NCI-H1436 treated with DMSO at 0.1 percent for 48 hours (cell line): ENCODE results near the gene DACT3.
"Not testable (repeated sequence)": the region's sequence is repeated elsewhere in the genome, so short reads cannot be mapped to it uniquely, and the experiment has no call there.

Experiments used
- DNase-seq: peaks from one replicate; lab custom pipeline; 2025; lab: John Stamatoyannopoulos, UW

Gene DACT3

DNA sequence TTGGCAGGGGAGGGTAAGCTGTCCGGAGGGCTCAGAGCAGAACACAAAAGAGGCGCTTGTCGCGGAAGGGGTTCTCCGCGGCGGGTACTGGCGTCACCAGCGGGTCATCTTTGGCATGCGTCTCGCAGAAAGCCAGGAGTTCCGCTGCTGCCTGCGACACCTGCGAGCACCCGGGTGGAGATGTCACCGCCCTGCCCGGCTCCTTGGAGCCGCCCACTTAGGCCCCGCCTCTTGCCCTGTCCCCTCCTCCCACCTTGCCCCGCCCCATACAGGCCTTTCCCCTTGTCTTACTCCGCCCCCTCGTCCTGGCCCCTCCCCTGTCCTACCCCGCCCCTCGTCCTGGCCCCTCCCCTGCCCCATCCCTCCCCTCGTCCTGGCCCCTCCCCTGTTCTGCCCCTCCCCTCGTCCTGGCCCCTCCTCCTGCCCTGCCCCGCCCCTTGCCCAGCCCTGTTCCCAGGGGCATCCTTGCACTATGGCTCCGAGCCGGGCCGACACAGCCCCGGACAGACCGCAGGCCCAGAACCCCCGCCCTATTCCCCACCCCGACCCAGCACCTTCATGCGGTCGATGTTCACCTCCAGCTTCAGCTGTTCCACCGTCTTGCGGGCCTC lies 26.8 kb downstream of the DACT3 start:
- no peak for DNase-seq

DNA sequence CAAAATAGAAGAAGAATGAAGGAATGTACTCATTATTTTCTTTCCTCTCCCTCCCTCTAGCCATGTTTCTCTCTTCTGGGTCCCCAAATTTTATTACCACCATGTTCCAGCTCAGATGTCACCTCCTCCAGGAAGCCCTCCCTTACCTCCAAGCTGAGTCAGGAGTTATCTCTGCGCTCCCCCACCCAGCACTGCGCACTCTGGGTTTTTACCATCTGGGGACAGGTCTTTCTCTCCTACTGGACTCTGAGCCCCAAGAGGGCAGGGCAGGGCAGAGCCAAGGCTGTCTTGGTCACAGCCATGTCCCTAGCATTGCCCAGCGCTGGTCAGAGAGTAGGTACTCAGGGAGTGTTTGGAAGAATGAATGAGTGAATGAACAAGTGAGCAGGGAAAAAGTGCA lies 27.9 kb downstream of the DACT3 start:
- DNase-seq: no peak

DNA sequence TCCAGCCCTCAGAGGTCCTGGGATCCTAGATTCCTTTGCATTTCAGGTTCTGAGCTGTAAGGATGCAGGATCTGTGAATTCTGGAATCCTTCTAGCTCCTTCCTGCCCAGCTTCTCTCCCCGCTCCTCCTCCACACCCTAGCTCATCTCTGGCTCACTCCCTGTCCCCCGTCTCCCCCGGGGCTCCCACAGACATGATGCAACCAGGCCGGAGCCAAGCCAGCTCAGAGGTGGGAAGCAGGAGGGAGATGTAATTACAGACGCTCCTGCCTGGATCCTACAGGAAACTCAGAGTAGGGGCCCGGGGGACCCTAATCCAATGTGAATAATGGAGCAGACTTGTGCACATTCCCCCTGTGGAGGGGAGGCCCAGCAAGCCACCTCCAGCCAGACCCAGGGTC lies 29.5 kb downstream of the DACT3 start:
- DNase-seq: no peak

DNA sequence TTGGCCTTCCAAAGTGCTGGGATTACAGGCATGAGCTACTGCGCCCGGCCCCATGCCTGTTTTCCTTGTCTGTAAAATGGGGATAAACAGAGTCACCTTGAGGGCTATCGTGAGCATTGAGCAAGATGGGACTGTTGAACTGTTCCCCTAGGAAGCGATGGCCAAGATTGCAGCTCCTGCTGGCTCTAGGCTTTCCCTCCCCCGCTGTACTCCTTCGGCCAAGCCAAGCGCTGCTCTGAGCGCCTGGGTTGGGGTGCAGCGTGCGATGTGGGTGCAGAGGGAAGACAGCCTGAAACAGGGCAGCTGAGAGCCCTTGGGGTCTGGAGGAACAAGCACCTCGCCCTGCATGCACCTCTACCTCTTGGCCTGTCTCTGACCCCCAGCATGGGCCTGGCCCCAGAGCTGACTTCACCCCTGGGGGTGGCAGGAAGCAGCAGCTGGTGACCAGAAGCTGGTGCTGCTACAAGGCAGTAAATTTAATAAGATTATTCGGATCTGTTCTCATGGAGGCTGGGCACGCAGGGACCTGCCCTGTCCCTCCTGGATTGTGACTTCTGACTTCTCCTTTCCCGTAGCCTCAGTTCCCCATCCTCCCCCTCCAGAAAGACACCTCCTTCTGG lies 30.3 kb downstream of the DACT3 start:
- no peak for DNase-seq

DNA sequence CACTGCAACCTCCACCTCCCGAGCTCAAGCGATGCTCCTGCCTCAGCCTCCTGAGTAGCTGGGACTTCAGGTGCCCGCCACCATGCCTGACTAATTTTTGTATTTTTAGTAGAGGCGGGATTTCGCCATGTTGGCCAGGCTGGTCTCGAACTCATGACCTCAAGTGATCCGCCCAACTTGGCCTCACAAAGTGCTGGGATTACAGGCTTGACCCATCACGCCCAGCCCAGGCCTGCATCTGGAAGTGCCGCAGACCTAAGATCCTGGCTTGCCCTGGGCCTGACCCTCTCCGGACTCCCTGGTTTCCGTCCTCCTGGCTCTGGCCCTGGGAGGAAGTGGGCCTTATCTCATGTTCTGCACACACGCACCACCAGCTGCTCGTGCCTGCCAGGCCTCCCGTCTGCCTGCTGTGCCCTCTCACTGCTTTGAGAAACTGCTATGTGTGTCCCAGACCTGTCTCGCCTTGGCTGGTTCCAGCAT lies 31.4 kb downstream of the DACT3 start:
- no peak for DNase-seq

DNA sequence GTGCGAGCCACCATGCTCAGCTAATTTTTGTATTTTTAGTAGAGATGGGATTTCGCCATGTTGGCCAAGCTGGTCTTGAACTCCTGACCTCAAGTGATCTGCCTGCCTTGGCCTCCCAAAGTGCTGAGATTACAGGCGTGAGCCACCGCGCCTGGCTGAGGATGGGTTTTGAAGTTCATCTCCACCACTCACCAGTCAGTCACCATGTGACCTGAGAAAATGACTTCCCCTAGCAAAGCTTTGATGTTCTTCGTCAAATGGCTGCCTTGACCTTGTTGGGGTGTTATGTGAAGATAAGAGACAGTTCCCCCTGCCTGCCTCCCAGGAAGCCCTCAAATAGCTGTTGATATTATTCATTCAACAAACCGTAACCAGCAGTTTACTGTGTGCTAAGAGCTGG lies 32.0 kb downstream of the DACT3 start:
- not testable (repeated sequence) for DNase-seq

DNA sequence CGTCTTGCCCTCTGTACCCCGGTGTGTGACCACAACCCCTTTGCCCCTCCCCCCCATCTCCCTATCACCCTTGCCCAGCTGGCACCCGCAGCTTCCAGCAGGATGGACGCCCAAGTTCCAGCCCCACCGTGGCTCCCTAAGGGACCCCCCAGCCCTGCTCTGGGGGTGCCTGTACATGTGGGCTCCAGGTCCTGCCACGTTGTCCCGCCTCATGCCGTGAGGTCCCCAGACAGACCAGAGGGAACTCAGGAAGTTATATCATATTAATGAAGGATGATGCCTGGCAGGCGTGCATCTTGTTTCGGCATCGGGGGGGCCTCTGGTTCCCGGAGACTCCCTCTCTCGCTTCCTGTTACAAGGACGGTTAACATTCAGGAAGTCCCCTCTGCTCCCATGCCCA lies 34.5 kb downstream of the DACT3 start:
- no peak for DNase-seq

DNA sequence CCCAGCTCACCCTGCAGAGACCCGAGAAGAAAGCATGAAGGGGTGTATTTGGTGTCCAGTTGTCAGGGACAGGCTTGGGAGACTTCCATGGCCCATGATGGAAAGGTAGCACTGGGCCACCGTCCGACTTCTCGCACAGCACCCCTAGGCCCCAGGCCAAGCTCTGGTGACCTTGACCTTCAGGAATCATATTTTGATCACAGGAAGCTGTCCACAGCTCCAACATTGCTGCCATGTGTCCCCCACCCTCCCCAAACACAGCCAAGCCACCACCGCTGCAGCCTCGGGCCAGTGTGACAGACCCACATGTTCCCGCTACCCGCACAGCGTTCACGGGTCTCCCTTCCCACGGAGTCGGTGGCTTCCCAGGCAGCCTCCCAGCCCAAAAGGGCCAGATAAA lies 35.3 kb downstream of the DACT3 start:
- no peak for DNase-seq

DNA sequence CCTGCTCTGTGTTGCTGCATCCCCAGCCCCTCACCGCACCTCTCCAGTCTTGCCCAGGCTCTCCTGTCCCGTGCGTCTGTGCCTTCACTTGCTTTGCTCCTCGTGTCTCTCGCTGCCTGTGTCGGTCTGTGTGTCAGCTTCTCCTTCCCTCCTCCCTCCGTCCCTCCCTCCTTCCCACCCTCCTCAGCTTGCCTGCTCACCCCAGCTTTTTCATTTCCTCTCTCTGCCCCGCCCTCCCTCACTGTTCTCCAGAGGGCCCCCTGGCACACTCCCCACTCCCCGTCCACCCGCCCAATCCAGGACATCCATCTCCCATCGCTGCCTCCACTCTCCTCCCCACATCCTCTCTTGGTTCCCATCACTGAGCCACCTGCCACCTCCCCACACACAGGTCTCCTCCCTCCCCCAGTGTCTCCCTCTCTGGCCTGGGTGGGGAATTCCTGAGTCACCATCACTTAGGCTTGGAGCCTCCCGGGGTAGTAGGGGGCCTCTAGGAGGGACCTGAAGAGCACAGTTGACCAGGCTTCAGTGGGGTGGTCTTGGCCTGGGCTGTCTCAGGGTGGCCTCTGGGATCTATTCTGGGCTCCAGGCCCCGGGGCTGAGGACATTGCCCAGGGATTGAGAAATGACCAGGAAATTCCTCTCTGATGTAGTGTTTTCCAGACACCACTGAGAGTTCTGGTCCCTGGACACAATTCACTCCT lies 35.9 kb downstream of the DACT3 start, which contains the start of gene PTGIR:
PTGIR (minus strand) TSS at position 132 of the 704 bp plus-strand sequence. CDS start 864 bp downstream, outside the sequence.
- DNase-seq: no peak

DNA sequence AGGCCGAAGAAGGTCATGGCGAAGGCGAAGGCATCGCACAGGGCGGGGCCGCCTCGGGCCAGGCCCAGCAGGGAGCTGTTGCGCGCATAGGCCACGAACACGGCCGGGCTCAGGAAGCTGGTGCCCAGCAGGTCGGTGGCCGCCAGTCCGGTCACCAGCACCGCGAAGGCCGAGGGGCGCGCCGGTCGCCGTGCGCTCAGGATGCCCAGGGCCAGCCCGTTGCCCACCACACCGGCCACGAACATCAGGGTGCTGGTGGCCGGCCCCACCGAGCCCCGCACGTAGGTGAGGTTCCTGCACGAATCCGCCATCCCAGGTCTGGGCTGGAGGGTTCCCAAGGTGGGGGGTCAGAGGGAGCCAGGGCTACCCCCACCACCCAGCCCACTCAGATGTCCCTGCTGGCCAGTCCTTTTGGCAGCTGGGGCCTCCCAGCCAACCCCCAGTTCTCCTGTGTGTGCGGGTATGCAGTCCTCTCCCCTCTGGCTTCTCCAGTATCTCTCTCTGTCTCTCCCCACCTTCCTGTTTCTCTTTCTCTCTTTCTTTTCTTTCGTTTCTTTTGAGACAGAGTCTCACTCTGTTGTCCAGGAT lies 37.0 kb downstream of the DACT3 start:
- DNase-seq: no peak

DNA sequence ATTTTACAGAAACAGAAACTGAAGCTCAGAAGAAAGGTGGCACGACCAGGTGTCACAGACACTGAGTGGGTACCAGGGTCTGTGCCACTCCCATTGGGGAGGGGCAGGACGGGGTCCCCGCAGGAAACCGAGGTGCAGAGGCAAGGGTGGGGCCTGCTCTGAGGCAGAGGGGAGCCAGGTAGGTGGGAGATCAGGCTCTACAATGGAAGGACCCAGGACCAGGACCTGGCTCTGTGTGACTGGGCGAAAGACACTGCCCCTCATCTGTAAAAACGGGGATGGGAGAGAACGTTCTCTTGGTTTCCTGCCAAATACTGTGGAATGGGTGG lies 38.9 kb downstream of the DACT3 start:
- no peak for DNase-seq

DNA sequence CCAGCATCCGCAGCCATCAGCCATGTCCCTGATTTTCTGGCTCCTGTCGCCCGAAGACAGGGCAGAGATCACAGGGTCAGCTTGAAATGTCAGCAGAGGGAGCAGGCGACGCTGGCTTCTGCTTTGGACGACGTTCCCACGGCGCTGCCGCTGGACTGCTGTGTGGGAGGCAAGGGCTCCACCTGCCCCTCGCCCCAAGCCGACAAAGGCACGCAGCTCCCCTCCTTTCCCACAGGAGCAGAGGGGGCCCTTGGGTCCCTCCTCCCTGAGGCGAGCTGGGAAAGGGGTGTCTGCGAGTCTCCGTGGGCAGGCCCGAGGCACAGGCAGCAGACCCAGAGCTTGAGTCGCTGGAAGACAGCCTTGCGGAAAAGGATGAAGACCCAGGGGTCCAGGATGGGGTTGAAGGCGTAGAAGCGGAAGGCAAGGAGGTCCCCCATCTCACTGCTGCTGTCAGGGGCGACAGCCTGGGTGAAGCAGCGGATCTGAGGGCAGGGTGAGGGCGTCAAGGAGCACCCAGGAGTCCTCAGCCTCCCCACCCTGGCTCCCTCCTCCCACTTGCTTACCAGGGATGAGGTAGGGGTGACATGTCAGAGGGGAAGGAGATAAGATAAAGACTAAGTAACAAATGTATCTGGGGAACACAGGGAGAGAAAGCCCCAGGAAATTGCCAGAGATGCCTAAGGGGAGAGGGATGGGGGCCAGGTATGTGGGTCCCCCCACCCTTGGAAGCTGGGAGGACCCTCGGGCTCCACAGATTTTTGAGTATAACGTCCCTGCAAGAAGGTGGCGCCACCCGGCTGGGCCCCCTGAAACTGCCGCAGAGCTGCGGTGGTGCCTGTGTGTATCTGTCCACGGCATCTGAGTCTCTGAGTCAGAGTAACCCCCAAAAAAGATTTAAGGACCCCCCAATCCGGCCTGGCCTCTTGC lies 39.5 kb downstream of the DACT3 start:
- DNase-seq: no peak

DNA sequence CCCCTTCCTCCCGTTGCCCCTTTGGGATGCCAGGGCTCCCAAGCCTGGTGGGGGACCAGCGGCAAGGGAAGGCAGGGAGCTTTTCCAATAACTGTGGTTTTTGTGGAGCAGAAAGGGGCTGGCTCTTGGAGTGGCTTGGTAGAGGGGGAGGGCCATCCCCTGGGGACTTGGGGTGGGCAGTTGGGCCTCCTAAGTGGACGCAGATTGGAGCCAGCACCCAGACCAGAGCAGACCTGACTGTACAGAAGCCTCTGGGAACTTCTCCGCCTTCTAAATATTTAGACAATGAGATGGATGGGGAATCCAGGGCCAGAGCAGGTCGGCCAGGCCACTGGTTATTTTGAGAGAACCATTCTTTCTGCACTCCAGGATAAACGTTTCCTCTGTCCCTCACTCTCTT lies 40.3 kb downstream of the DACT3 start:
- no peak for DNase-seq

DNA sequence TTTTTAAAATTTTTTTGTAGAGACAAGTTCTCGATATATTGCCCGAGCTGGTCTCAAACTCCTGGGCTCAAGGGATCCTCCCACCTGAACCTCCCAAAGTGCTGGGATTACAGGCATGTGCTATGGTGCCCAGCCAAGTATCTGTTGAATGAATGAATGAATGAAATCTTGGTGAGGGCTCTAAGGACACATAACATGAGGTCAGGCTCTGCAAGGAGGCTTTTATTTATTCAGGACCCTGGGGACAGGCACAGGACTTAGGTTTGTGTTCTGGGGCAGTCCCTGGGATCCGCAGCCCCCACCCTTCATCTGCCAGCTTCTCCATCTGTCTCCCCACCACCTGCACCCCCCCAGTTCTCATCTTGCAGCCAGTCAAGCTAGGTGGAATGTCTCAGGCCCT lies 40.7 kb downstream of the DACT3 start:
- DNase-seq: no peak

DNA sequence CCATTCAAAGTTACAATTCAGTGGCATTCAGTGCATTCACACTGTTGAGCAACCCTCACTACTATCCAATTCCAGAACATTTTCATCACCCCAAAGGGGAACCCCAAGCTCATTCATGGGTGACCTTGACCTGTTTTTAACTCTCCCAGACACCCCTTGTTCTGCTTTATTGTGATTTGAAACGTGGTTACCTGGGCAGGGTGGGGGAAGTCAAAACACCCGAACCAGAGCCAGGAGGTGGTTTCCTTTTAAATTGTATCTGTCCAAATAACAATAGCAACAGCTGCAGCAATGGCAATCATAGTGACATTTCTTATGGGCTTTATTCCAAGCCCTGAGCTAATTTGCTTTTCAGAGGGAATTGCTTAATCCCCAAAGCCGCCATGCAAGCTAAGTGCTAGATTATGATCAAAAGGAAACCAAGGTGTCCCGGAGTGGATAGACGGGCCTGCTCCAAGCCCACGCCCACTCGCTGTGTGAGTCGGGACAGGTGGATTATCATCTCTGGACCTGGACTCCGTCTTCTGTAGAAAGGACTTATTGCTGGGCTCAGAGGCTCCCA lies 42.2 kb downstream of the DACT3 start:
- DNase-seq: no peak

DNA sequence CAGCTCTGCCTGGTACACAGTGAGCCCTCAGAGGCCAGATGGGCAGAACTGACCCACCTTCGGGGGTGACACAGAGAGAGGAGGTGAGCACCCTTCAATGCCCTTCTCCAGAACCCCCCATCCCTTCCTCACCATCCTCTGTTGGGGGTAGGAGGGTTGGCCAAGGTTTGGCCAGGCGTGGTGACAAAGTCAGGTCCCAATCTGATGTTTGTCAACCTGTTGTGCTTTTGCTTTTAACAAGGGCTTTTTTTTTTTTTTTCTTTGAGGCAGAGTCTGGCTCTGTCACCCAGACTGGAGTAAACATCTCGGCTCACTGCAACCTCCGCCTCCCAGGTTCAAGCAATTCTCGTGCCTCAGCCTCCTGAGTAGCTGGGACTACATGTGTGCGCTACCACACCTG lies 43.4 kb downstream of the DACT3 start:
- DNase-seq: no peak

DNA sequence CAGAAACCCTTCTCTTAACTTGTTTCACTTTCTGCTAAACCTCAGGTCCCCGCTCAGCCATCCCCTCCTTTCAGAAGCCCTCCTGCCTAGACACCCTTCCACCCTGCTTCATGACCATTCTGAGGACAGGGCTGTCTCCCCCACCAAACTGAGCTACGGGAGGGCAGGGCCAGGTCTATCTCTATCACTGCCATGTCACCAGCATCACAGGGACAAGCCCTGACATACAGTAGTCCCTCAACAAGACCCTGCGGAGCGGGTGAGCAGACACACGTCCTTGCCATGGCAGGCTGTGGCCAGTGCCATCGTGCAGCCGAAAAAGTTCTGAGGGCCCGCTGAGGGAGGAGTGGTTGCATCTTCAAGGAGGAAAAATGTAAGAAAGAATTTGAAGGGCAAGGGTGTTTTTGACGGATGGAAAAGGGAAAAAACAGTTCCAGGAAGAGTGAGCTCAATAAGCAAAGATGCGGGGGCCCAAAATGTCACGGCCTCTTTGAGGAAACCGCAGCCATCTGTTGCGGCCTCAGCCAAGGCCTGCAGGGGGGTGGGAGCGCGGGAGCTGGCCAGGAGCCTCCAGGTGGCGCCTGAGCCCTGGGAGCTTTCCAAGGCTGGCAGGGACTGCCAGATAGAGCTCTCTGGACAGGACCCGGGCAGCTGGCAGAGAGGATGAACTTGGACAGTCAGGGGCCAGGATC lies 44.2 kb downstream of the DACT3 start:
- DNase-seq: no peak

DNA sequence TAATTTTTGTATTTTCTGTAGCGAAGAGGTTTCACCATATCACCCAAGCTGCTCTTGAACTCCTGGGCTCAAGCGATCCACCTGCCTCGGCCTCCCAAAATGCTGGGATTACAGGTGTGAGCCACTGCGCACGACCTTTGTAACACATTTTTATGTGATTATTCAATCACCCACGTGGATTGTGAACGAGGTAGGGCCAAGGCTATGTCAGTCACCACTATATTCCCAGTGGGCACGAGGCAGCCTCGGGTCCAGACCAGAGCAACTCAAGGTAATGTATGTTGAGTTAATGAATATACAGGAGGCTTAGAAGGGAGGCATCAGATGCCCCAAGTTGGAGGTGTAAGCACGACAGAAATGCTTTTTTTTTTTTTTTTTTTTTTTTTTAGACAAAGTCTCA lies 45.0 kb downstream of the DACT3 start:
- DNase-seq: no peak

DNA sequence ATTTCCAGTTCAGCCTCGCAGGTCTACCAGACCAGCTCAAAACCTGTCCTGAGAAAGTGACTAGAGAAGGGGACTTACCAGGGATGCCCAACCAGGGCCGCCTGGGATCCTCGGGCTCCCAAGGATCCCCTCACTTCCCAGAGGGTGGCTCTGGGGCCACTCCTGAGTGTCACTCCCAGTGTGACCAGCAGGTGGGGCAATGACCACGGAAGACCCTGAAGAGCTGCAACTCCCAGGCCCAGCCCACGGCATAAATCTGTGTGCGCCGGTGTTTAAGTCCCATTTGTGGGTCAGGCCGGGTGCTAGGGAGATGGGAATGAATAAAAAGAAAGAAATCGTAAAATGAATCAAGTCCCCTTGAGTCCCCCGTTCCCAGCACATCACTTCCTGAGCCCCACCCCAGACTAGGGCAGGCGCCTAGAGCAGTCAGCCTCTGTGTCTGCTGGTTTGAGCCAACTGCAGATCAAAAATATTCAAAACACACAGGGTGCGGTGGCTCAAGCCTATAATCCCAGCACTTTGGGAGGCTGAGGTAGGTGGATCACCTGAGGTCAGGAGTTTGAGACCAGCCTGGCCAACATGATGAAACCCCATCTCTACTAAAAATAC lies 46.8 kb downstream of the DACT3 start:
- peak; percentile 19 for DNase-seq

DNA sequence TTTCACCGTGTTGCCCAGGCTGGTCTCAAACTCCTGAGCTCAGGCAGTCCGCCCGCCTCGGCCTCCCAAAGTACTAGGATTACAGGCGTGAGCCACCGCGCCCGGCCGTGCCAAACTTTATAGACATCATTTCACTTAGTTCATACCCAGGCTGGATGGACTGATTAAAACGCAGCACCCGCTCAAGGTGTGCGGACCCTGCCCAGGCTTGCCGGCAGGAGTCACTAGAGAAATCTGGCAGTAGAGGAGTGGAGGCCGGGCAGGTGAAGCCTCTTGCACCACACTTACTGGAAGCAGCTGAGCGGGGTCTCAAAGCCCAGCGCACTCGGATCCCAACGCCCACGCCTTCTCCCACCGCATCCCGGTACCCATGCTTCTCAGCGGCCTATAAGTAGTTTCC lies 47.5 kb downstream of the DACT3 start:
- no peak for DNase-seq

DNA sequence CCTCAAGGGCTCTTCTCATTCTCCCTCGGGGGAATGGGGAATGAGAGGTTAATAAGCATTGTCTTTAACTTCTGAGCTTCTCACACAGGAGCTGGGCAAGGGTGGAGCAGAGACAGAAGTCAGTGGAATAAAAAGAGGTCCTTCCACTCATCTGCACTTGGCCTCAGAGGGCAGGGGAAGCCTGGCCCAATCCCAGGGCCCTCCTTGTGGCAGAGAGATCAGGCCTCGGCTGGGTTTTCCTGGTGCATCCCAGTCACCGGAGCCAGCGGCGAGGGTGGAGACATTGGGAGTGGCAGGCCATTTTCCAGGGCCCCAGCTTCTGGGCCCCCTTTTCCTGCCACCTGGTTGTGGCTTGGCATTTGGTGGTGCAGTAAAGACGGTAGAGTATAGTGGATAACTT lies 49.2 kb downstream of the DACT3 start:
- DNase-seq: no peak
